Activated CD4-positive, alpha-beta T cell treated with anti-CD3 and anti-CD28 coated beads for 4 hours (primary cell): ENCODE results near the gene LONP2.
"Not testable (repeated sequence)": the region's sequence is repeated elsewhere in the genome, so short reads cannot be mapped to it uniquely, and the experiment has no call there.

Source experiments
- DNase-seq, 2 donors: peaks; one replicate each; pipeline ENCODE4 v3.0.0-alpha.2; 2020

LONP2 gene

GRCh38 chr16:48340054-48340453, 96.0 kb downstream of the LONP2 start:
- DNase-seq: no peak

- no peak for DNase-seq
Observed at GRCh38 chr16:48342591-48342990, 98.5 kb downstream of the LONP2 start.

- DNase-seq: no peak
Observed at GRCh38 chr16:48347191-48347865, 103.2 kb downstream of the LONP2 start.

- DNase-seq: no peak
Observed at GRCh38 chr16:48347980-48348379, 103.9 kb downstream of the LONP2 start.

- DNase-seq: no peak
Observed at GRCh38 chr16:48350736-48351135, 106.6 kb downstream of the LONP2 start.

GRCh38 chr16:48352648-48353390, 108.7 kb downstream of the LONP2 start:
- no peak for DNase-seq

- DNase-seq: peak; percentile 60 to 64
Observed at GRCh38 chr16:48353565-48354163, 109.6 kb downstream of the LONP2 start.

- not testable (repeated sequence) for DNase-seq
Observed at GRCh38 chr16:48354385-48354784, 110.3 kb downstream of the LONP2 start.

- no peak for DNase-seq
Observed at GRCh38 chr16:48354877-48355855, 111.1 kb downstream of the LONP2 start.

- DNase-seq: no peak
Observed at GRCh38 chr16:48356633-48357376, 112.7 kb downstream of the LONP2 start.

GRCh38 chr16:48358419-48358818, 114.3 kb downstream of the LONP2 start:
- no peak for DNase-seq

GRCh38 chr16:48359983-48360382, 115.9 kb downstream of the LONP2 start:
- no peak for DNase-seq

- DNase-seq: no peak
Observed at GRCh38 chr16:48361012-48361411, 116.9 kb downstream of the LONP2 start.

- DNase-seq: no peak
Observed at GRCh38 chr16:48361540-48362144, 117.5 kb downstream of the LONP2 start.

GRCh38 chr16:48365025-48365600, 121.0 kb downstream of the LONP2 start:
- DNase-seq: no peak

- DNase-seq: peak; percentile 74 to 79
Observed at GRCh38 chr16:48365601-48366164, 121.6 kb downstream of the LONP2 start.

- DNase-seq: peak; percentile 53 to 57
Observed at GRCh38 chr16:48366165-48367093, 122.3 kb downstream of the LONP2 start.

GRCh38 chr16:48367441-48368049, 123.4 kb downstream of the LONP2 start:
- DNase-seq: no peak

- DNase-seq: no peak
Observed at GRCh38 chr16:48369765-48370164, 125.7 kb downstream of the LONP2 start.
